Liver (tissue), 9 donors: ENCODE results near the gene IQCK. TPM values are rescaled to one million over a fixed set of nuclear protein-coding genes. Genes with fewer than 3 reads are reported as not detected.

Experiments
- DNase-seq: peaks from one replicate; pipeline ENCODE4 v3.0.0-alpha.2; 2017; ENCODE audit warnings: low spot score
- H3K27ac ChIP-seq, 2 donors: one replicate each; pipeline ENCODE4 v1.7.0; 2013; ENCODE audit warnings: inconsistent platforms in 2 of 2, low read length in 2 of 2, control low read depth in 1 of 2, low read depth in 1 of 2, mild to moderate bottlenecking in 1 of 2
- H3K27me3 ChIP-seq, 4 donors: one replicate each; pipeline versions ENCODE4 v1.6.1 to v1.7.0; 2013; ENCODE audit warnings: low read length in 3 of 4, inconsistent platforms in 1 of 4, mild to moderate bottlenecking in 1 of 4, moderate library complexity in 1 of 4; ENCODE audit not compliant: control insufficient read depth in 4 of 4, insufficient read depth in 4 of 4
- H3K36me3 ChIP-seq, 4 donors: one replicate each; pipeline versions ENCODE4 v1.6.1 to v1.7.0; 2013; ENCODE audit warnings: low read length in 3 of 4, mild to moderate bottlenecking in 3 of 4, low read depth in 1 of 4, moderate library complexity in 1 of 4; ENCODE audit not compliant: control insufficient read depth in 4 of 4, insufficient read depth in 3 of 4
- H3K4me1 ChIP-seq, 4 donors: one replicate each; pipeline versions ENCODE4 v1.6.1 to v1.7.0; 2013; ENCODE audit warnings: low read length in 3 of 4, mild to moderate bottlenecking in 3 of 4, moderate library complexity in 1 of 4; ENCODE audit not compliant: control insufficient read depth in 4 of 4, insufficient read depth in 4 of 4
- H3K4me3 ChIP-seq, 3 donors: one replicate each; pipeline versions ENCODE4 v1.6.1 to v1.7.0; 2013; ENCODE audit warnings: low read length in 3 of 3, control low read depth in 1 of 3, low read depth in 1 of 3, mild to moderate bottlenecking in 1 of 3
- H3K9ac ChIP-seq, 2 donors: one replicate each; pipeline ENCODE4 v1.7.0; 2013; ENCODE audit warnings: low read length in 2 of 2, mild to moderate bottlenecking in 2 of 2, moderate library complexity in 2 of 2, control low read depth in 1 of 2, low read depth in 1 of 2
- H3K9me3 ChIP-seq, 4 donors: one replicate each; pipeline versions ENCODE4 v1.6.1 to v1.7.0; 2013; ENCODE audit warnings: low read length in 3 of 4; ENCODE audit not compliant: control insufficient read depth in 4 of 4
- CTCF ChIP-seq: fragments of 150-350 bp; IDR thresholded peaks from 2 replicates; pipeline ENCODE4 v1.5.1; 2017; ENCODE audit warnings: improper control_type of control experiment, low read depth, low read length; ENCODE audit not compliant: missing input control
- EGR1 ChIP-seq, 2 donors: IDR thresholded peaks; 2 replicates each; pipeline ENCODE4 v1.6.1; 2016 to 2018; ENCODE audit warnings: antibody characterized with exemption in 2 of 2, low read depth in 2 of 2
- FOXA1 ChIP-seq: IDR thresholded peaks from 2 replicates; pipeline ENCODE4 v1.6.1; 2016; ENCODE audit warnings: antibody characterized with exemption
- FOXA2 ChIP-seq: IDR thresholded peaks from 2 replicates; pipeline ENCODE4 v1.6.1; 2016; ENCODE audit warnings: antibody characterized with exemption
- GABPA ChIP-seq, 2 donors: IDR thresholded peaks in 1 of 2; conservative IDR thresholded peaks in 1 of 2; 2 replicates each; pipeline ENCODE4 v1.6.1; 2016; ENCODE audit warnings: antibody characterized with exemption in 2 of 2, mild to moderate bottlenecking in 1 of 2, moderate library complexity in 1 of 2
- HNF4A ChIP-seq, 2 donors: conservative IDR thresholded peaks; 2 replicates each; pipeline ENCODE4 v1.6.1; 2016; ENCODE audit warnings: antibody characterized with exemption in 2 of 2, mild to moderate bottlenecking in 2 of 2
- JUND ChIP-seq, 2 donors: IDR thresholded peaks; 2 replicates each; pipeline ENCODE4 v1.6.1; 2016; ENCODE audit warnings: antibody characterized with exemption in 2 of 2
- MAX ChIP-seq: IDR thresholded peaks from 2 replicates; pipeline ENCODE4 v1.6.1; 2016; ENCODE audit warnings: antibody characterized with exemption
- NR2F2 ChIP-seq: IDR thresholded peaks from 2 replicates; pipeline ENCODE4 v1.6.1; 2016; ENCODE audit warnings: antibody characterized with exemption
- REST ChIP-seq: IDR thresholded peaks from 2 replicates; pipeline ENCODE4 v1.6.1; 2016; ENCODE audit warnings: antibody characterized with exemption, mild to moderate bottlenecking
- RXRA ChIP-seq, 2 donors: IDR thresholded peaks; 2 replicates each; pipeline ENCODE4 v1.6.1; 2017 to 2018; ENCODE audit warnings: antibody characterized with exemption in 2 of 2, mild to moderate bottlenecking in 1 of 2
- TAF1 ChIP-seq: conservative IDR thresholded peaks from 2 replicates; pipeline ENCODE4 v1.6.1; 2016; ENCODE audit warnings: antibody characterized with exemption, mild to moderate bottlenecking
- ZBTB33 ChIP-seq: IDR thresholded peaks from 2 replicates; pipeline ENCODE4 v1.6.1; 2016; ENCODE audit warnings: antibody characterized with exemption
- WGBS: extraction: QIAGEN DNeasy Blood & Tissue Kit; methylation state at CpG from one replicate; pipeline ENCODE4 v1.1.7; 2013; 5-methylcytosine and 5-hydroxymethylcytosine counted together
- polyA plus RNA-seq, 2 donors: library from polyadenylated mRNA; stranded (reverse) in 1 of 2; unstranded in 1 of 2; fragments of 200-250 nt in 1 of 2; fragments of >200 nt in 1 of 2; fragmentation: Nextera tagmentation in 1 of 2; extraction: Ambion mirVana in 1 of 2; gene quantifications; one replicate each; pipeline versions ENCODE4 v1.2.1 to v1.2.3, GENCODE V29; 2013 to 2015
- total RNA-seq, 2 donors: library from RNA; depleted of rRNA; stranded (reverse); fragments of >200 nt; gene quantifications; one replicate each; pipeline ENCODE4 v1.2.3, GENCODE V29; 2014
- donor health status: healthy.
- donor health status: healthy.
- donor health status: healthy.
- donor health status: healthy.
- donor health status: healthy.

IQCK gene
- total and polyA plus RNA-seq, 4 donors = 2.1 to 4.4 (median 2.9) TPM

- H3K9ac ChIP-seq = no peak overlapping the region
- WGBS = 95% methylated on average over 3 of the region's 3 CpGs
Observed at GRCh38 chr16:19835196-19835595, 117.1 kb downstream of the IQCK start.

GRCh38 chr16:19835968-19836421 lies 117.9 kb downstream of the IQCK start:
- Histone ChIP-seq H3K9me3 (no peaks in the 10 kb centered on the region), H3K4me3 (no peak overlapping the region), H3K27ac (no peak overlapping the region), H3K4me1 (no peaks in the 10 kb centered on the region), H3K9ac (no peak overlapping the region), H3K27me3 (no peaks in the 10 kb centered on the region), H3K36me3 (no peaks in the 10 kb centered on the region)
- no peak for DNase-seq
- TF ChIP-seq JUND (IDR thresholded peaks at IDR 0.05) (no peak), CTCF (no peak), REST (no peak)

More at GRCh38 chr16:19835196-19835595, 117.1 kb downstream of the IQCK start:
- TF ChIP-seq TAF1 (no peak), REST (no peak), GABPA (IDR thresholded peaks at IDR 0.05 in 1 of 2, conservative IDR thresholded peaks at IDR 0.05 in 1 of 2) (no peak), MAX (no peak), NR2F2 (no peak), HNF4A (conservative IDR thresholded peaks at IDR 0.05) (no peak), EGR1 (IDR thresholded peaks at IDR 0.05; ENCODE audit: low read depth in 2 of 2) (no peak), RXRA (IDR thresholded peaks at IDR 0.05) (no peak), FOXA2 (no peak), ZBTB33 (no peak), JUND (IDR thresholded peaks at IDR 0.05) (no peak), FOXA1 (no peak)
- no peak for DNase-seq
- peaks cover 0 to 3% (median under 1%) of the 10 kb centered on the region in 4 donors for H3K4me1 ChIP-seq
- no peaks in the 10 kb centered on the region for H3K9me3 ChIP-seq
- no peaks in the 10 kb centered on the region for H3K27me3 ChIP-seq
- no peaks in the 10 kb centered on the region for H3K36me3 ChIP-seq
- H3K27ac ChIP-seq = no peak overlapping the region
- no peak overlapping the region for H3K4me3 ChIP-seq
